Keratinocyte (primary cell): ENCODE measurements around the gene PTCH2.
"Not testable (repeated sequence)": the region's sequence is repeated elsewhere in the genome, so short reads cannot be mapped to it uniquely, and the experiment has no call there.

Source experiments
- CTCF ChIP-seq, 3 experiments: IDR thresholded peaks in 1 of 3; conservative IDR thresholded peaks in 1 of 3; optimal IDR thresholded peaks in 1 of 3; 2 replicates in 2 of 3; 3 replicates in 1 of 3; pipeline versions ENCODE3 to v1.5.1; 2011; ENCODE audit warnings: low read length in 3 of 3, mild to moderate bottlenecking in 3 of 3, moderate library complexity in 2 of 3, control low read depth in 1 of 3, inconsistent platforms in 1 of 3; ENCODE audit not compliant: insufficient read depth in 2 of 3; ENCODE audit errors: extremely low read depth in 1 of 3
- EZH2 ChIP-seq: IDR thresholded peaks from one replicate; pipeline ENCODE4 v1.6.1; 2012; ENCODE audit warnings: inconsistent platforms, mild to moderate bottlenecking, low read length, moderate library complexity

- not testable (repeated sequence) for TF ChIP-seq CTCF (optimal IDR thresholded peaks at IDR 0.05 in 1 of 3, IDR thresholded peaks at IDR 0.05 in 1 of 3, conservative IDR thresholded peaks at IDR 0.05 in 1 of 3; ENCODE audit: extremely low read depth in 1 of 3, insufficient read depth in 2 of 3, low read length in 3 of 3); EZH2
Measured at GRCh38 chr1:44797886-44798285, 45.2 kb downstream of the PTCH2 start.
